Measurements from ENCODE around the gene HK2. TPM values are rescaled to one million over a fixed set of nuclear protein-coding genes. Genes with fewer than 3 reads are reported as not detected.

HK2 gene
- total RNA-seq, 1 donor from 2014 or later: 4.1 TPM

DNA sequence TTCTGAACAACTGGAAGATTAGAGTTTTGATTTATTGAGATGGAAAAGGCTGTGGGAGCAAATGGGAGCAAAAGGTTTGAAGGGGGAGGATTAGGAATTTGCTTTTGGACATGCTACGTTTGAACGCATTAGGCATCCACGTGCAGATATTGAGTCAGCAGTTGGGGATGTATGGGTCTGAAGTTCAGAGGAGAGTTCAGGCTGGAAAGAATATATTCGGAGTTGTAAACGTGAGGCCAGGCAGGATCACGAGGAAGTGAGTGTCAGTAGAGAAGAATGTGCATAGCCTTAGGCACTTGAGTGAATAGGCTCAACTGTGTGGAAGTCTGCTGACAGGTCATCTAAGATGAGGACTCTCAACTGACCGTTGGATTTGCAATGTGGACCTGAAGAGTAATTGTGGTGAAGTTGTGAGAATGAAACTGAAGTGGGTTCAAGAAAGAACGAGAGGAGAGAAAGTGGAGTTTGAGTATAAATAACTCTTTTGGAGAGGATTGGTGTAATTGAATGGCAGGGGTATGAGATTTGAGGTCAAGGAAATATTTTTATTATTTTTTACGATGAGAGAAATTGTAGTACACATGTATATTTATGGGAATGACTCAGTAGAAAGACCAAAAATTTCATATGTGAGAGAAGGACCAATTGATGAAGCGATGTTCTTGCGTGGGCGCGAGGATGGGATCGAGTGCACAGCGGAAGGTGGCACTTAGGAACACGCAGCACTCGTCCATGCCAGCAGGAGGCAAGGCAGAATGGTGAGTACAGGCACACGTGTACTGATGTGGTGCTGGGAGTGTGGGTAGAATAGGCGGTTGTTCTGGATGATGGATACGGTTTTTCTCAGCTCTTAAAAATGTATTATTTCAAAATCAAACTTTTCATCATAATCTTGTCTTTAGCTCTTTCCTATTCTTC lies 84.0 kb downstream of the HK2 start:
- ATAC-seq (ENCODE audit: poor library complexity): no peak
- intact Hi-C loops (cut with DNase I): loop anchor here (5.0 kb wide), 1 partner anchor 484 kb away; no protein-coding TSS in a partner anchor
- DNase-seq: no peak

DNA sequence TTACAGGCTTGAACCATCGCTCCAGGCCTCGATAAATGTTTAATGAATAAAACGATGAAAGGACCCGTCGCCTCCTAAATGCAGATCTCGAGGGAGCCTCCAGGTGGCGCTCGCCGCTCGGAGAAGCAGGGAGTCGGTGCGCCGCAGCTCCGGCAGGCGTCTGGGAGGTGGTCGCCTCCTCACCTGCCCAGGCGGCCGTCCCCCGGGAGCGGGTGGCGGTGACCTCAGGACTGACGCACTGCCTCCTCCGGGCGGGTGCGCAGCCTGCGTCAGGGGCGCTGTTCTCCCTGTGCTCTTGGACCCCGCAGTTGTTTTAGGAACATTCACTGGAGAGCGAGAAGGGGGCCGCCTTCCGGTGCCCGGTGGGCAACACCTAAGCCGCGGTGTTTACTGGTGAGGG lies 85.9 kb downstream of the HK2 start:
- DNase-seq (peak; percentile 81), ATAC-seq (ENCODE audit: poor library complexity) (peak; percentile 74)
- intact Hi-C loops (cut with DNase I): loop anchor here (5.0 to 10.0 kb wide), 3 partner anchors 152 to 695 kb away; no protein-coding TSS in a partner anchor

- no peak for DNase-seq
- intact Hi-C loops (cut with DNase I): loop anchor here (5.0 to 10.0 kb wide), 2 partner anchors 151 to 694 kb away; no protein-coding TSS in a partner anchor
- ATAC-seq (ENCODE audit: poor library complexity): no peak
These were observed 87.4 kb downstream of the HK2 start for GRCh38 chr2:74921236-74921736.

- DNase-seq (no peak), ATAC-seq (ENCODE audit: poor library complexity) (peak; percentile 27)
- intact Hi-C loops (cut with DNase I): loop anchor here (5.0 to 10.0 kb wide), 2 partner anchors 150 to 692 kb away; no protein-coding TSS in a partner anchor
These were observed 88.8 kb downstream of the HK2 start for GRCh38 chr2:74922592-74923227.

GRCh38 chr2:74924463-74925265 lies 90.7 kb downstream of the HK2 start:
- DNase-seq (no peak), ATAC-seq (ENCODE audit: poor library complexity) (no peak)
- intact Hi-C loops (cut with DNase I): loop anchor here (5.0 to 10.0 kb wide), 2 partner anchors 148 to 690 kb away; no protein-coding TSS in a partner anchor

DNA sequence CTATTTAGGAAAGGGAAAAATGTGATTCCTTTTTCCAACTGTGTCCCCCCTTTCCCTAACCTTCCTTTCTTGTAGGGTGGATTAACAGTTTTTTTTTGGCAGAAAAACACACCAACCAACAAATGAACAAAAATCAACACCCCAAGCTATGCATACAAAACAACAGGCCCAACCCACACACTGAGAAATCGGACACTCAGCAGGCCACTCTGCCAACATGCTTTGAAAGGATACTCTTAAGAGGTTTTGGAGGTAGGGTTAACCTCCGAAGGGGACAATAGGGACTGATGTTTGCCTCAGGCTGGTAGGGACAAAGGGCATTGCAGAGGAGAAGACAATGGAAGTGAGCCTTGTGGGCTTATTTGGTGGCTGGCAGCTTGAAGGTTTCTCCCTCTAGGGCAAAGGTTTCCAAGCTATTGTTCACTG lies 91.4 kb downstream of the HK2 start:
- DNase-seq (no peak), ATAC-seq (ENCODE audit: poor library complexity) (no peak)
- intact Hi-C loops (cut with DNase I): loop anchor here (10.0 kb wide), 1 partner anchor 689 kb away; no protein-coding TSS in a partner anchor

GRCh38 chr2:74927621-74928020 lies 93.7 kb downstream of the HK2 start:
- intact Hi-C loops (cut with DNase I): loop anchor here (10.0 kb wide), 1 partner anchor 687 kb away; no protein-coding TSS in a partner anchor
- no peak for ATAC-seq (ENCODE audit: poor library complexity)
- DNase-seq: no peak

GRCh38 chr2:74930811-74931486 lies 97.0 kb downstream of the HK2 start:
- ATAC-seq (ENCODE audit: poor library complexity): no peak
- intact Hi-C loops (cut with DNase I): no loop called here
- no peak for DNase-seq

GRCh38 chr2:74931940-74932339 lies 98.0 kb downstream of the HK2 start:
- DNase-seq: no peak
- ATAC-seq (ENCODE audit: poor library complexity): no peak
- intact Hi-C loops (cut with DNase I): no loop called here

DNA sequence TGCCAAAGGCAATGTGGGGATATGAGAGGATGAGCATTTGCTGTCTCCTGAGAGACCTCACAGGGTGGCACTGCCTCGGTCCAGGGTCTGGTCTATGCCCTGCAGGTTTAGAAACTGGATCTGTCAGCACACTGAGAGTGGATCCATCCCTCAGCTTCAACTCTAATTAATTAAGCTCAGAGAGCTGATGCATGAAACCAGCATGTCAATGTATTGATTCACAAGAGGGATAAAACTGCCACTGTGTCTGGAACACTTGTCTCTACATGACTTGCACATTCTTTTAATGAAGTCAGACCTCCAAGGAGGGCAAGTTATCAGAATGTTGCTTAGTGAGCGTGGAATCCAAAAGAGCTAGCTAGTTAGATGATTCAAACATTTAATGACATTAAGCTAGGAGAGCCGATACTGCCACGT lies 102.1 kb downstream of the HK2 start:
- intact Hi-C loops (cut with DNase I): no loop called here
- DNase-seq (no peak), ATAC-seq (ENCODE audit: poor library complexity) (no peak)

DNA sequence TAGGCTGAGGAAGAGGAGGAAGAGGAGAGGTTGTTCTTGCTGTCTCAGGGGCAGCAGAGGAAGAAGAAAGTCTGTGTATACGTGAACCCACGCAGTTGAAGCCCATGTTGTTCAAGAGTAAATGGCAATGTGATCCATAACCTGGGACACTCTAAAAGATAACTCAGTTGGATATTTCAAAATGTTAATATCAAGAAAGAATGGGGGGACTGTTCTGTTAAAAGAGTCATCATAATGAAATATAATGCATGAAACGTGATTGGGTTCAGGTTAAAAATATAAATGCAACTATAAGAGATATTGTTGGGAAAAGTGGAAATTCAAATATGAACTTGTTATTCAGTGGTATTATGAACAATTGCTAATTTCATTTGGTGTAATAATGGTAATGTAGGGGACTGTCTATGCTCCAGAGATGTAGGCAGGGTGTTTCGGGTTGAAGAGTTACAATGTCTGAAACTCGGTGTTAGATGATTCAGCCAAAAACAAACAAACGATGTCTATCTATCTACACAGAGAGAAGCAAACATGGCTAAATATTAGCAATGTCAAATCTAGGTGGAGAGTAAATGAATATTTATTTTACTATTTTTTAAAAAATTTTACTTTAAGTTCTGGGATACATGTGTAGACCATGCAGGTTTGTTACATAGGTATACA lies 103.4 kb downstream of the HK2 start:
- intact Hi-C loops (cut with DNase I): no loop called here
- DNase-seq (no peak), ATAC-seq (ENCODE audit: poor library complexity) (no peak)

GRCh38 chr2:74938264-74938663 lies 104.3 kb downstream of the HK2 start:
- DNase-seq (no peak), ATAC-seq (ENCODE audit: poor library complexity) (no peak)
- intact Hi-C loops (cut with DNase I): no loop called here

DNA sequence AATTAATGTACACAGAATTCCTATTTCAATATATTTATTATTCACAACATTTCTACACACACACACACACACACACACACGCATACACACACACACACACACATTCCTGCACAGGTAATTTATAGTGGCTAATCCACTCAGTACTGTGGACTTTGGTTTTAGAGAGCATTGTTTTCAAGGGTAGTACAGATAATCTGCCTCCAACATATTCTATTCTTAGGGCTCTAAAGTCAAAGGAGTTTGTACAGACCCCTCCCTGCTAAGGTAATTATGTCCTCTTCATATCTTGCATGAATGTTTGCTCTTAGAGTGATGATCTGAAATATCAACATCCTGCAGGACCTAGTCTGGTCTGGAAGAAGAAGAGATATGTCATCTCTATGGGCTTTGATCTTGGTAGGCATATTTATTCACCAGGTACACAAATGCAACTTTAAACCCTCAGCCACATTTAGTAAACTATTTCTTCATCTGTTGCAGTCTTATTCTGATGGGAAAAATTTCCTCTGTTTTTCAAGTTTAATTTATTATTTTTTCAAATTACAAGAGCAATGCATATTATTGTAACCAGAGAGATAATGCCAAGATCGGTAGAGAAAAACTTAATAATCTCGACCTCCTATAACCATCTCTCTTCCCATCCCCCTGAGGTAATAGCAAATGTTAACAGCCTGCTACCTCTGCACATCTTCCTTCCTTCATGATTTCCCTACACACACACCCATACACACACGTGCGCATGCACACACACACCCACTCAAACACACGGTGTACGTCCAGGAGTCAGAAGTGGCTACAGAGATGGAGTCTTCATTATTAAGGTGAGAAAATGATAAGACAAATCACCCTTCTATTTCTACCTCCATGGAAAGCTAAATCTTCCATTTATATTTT lies 106.2 kb downstream of the HK2 start:
- ATAC-seq (ENCODE audit: poor library complexity) (no peak), DNase-seq (no peak)
- intact Hi-C loops (cut with DNase I): no loop called here

DNA sequence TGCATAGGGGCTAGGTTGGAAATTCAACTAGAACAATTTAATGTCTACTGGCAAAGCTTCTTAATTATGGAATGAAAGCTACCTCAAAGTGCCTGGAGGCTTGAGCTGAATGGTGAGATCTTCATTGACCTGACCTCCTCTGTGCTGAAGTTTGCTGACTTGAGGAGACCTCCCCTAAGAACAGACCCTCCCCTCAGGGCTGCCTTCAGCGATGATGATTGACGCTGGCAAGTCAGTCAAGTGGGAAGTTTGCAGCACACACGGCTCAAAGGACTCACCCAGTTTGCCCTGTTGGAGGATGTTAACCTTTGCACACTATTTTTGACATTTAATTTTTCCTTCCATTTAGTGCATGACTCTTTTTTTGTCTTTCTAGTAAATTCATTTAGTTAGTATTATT lies 107.4 kb downstream of the HK2 start:
- ATAC-seq (ENCODE audit: poor library complexity) (no peak), DNase-seq (no peak)

GRCh38 chr2:74942263-74942662 lies 108.3 kb downstream of the HK2 start:
- DNase-seq (no peak), ATAC-seq (ENCODE audit: poor library complexity) (no peak)
- intact Hi-C loops (cut with DNase I): no loop called here

More for the DNA sequence above, 107.4 kb downstream of the HK2 start:
- intact Hi-C loops (cut with DNase I): no loop called here

Measured in Right ventricle myocardium superior (tissue), 1 donor.